CD4-positive, CD25-positive, alpha-beta regulatory T cell (primary cell): ENCODE measurements around the gene HDHD5. TPM values are rescaled to one million over a fixed set of nuclear protein-coding genes. Genes with fewer than 3 reads are reported as not detected.

Experiments
- ATAC-seq, 2 donors: fragments of 150-1000 bp; cut with Tn5 transposase; one replicate each; pipeline ENCODE4 v1.10.0; 2021; ENCODE audit warnings: low read depth in 2 of 2, moderate number of reproducible peaks in 2 of 2, moderate library complexity in 1 of 2
- DNase-seq, 3 donors: peaks; one replicate each; pipeline versions ENCODE4 v3.0.0 to v3.0.0-alpha.2; 2012 to 2022; ENCODE audit warnings: mixed read lengths in 1 of 3
- H3K27ac ChIP-seq: one replicate; pipeline ENCODE4 v1.7.0; 2013; ENCODE audit warnings: mild to moderate bottlenecking, low read length; ENCODE audit not compliant: insufficient read depth, poor library complexity, severe bottlenecking
- H3K27me3 ChIP-seq: one replicate; pipeline ENCODE4 v1.7.0; 2013; ENCODE audit warnings: low read length; ENCODE audit not compliant: control insufficient read depth, insufficient read depth
- H3K36me3 ChIP-seq: one replicate; pipeline ENCODE4 v1.7.0; 2013; ENCODE audit warnings: mild to moderate bottlenecking, low read length, moderate library complexity; ENCODE audit not compliant: control insufficient read depth, insufficient read depth
- H3K4me1 ChIP-seq: 2 replicates; pipeline ENCODE4 v1.7.0; 2013; ENCODE audit warnings: mild to moderate bottlenecking, low read length; ENCODE audit not compliant: insufficient read depth, control insufficient read depth, poor library complexity, severe bottlenecking
- H3K4me3 ChIP-seq: one replicate; pipeline ENCODE4 v1.7.0; 2013; ENCODE audit warnings: low read depth, mild to moderate bottlenecking, low read length, moderate library complexity
- H3K9me3 ChIP-seq, 2 experiments: 1 replicate in 1 of 2; 2 replicates in 1 of 2; pipeline ENCODE4 v1.7.0; 2013; ENCODE audit warnings: low read length in 2 of 2, mild to moderate bottlenecking in 1 of 2, moderate library complexity in 1 of 2; ENCODE audit not compliant: control insufficient read depth in 2 of 2
- H3K27ac Mint-ChIP-seq, 3 donors: one replicate each; pipeline ENCODE4 v1.8.0; 2020 to 2022; ENCODE audit warnings: mild to moderate bottlenecking in 3 of 3, mixed read lengths in 3 of 3, moderate library complexity in 2 of 3
- H3K27me3 Mint-ChIP-seq: one replicate; pipeline ENCODE4 v1.8.0; 2022; ENCODE audit warnings: mild to moderate bottlenecking, mixed read lengths
- H3K36me3 Mint-ChIP-seq: one replicate; pipeline ENCODE4 v1.8.0; 2020; ENCODE audit warnings: mixed read lengths
- H3K4me1 Mint-ChIP-seq, 4 donors: one replicate each; pipeline ENCODE4 v1.8.0; 2020 to 2022; ENCODE audit warnings: mixed read lengths in 4 of 4, mild to moderate bottlenecking in 1 of 4
- H3K4me3 Mint-ChIP-seq, 4 donors: one replicate each; pipeline ENCODE4 v1.8.0; 2020 to 2022; ENCODE audit warnings: mild to moderate bottlenecking in 4 of 4, mixed read lengths in 4 of 4, moderate library complexity in 3 of 4
- H3K9me3 Mint-ChIP-seq, 7 donors: one replicate each; pipeline ENCODE4 v1.8.0; 2020 to 2022; ENCODE audit warnings: mixed read lengths in 7 of 7, mild to moderate bottlenecking in 3 of 7, moderate library complexity in 2 of 7
- polyA plus RNA-seq, 4 donors: library from polyadenylated mRNA; unstranded; fragments of 300-500 nt; fragmentation: Illumina TruSeq; gene quantifications; one replicate each; pipeline ENCODE4 v1.2.3, GENCODE V29; 2021
- total RNA-seq: library from RNA; stranded (reverse); gene quantifications from one replicate; pipeline ENCODE4 v1.2.3, GENCODE V29; 2022

Gene HDHD5
- total and polyA plus RNA-seq, 5 donors from 2014 or later, result 17.7 to 46.8 (median 44.3) TPM

DNA sequence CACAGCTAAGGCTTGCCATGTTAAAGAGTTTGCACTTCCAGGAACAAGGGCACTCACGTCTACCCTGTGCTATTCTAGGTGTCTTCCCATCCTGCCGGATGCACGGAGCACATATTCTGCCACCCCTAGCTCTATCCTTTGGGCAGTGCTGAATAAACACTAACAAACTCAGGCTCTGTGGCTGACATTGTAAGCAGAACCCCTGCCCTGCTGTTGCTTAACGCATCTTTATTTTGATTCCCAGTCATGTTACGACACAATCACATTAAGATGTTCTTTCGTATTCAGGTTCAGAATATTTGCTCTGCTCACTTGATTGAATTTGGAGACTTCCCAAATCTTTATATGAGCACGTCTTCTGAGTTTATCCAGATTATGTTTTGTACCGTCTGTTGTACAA, 3.7 kb upstream of the HDHD5 start:
- H3K27me3 ChIP-seq, result no peaks in the 10 kb centered on the region
- ATAC-seq, result no peak

GRCh38 chr22:17161991-17162390, 2.9 kb upstream of the HDHD5 start:
- Mint-ChIP-seq H3K27me3 (peaks cover 4% of the 10 kb centered on the region), H3K9me3 (no peaks in the 10 kb centered on the region), H3K36me3 (no peaks in the 10 kb centered on the region), H3K4me1 (peaks cover 0 to 21% (median 12%) of the 10 kb centered on the region in 4 donors), H3K4me3 (peak overlapping the region in 1 of 4 donors; percentile 67), H3K27ac (no peak overlapping the region)
- Histone ChIP-seq H3K9me3 (no peaks in the 10 kb centered on the region), H3K36me3 (no peaks in the 10 kb centered on the region), H3K27ac (no peak overlapping the region), H3K27me3 (no peaks in the 10 kb centered on the region), H3K4me3 (no peak overlapping the region), H3K4me1 (peaks cover 25% of the 10 kb centered on the region)
- DNase-seq, result no peak
- ATAC-seq, result no peak

More for the DNA sequence above, 3.7 kb upstream of the HDHD5 start:
- Mint-ChIP-seq H3K27ac (no peak overlapping the region), H3K27me3 (peaks cover 4% of the 10 kb centered on the region), H3K4me3 (peak overlapping the region in 1 of 4 donors; percentile 67), H3K4me1 (peaks cover 0 to 15% (median 10%) of the 10 kb centered on the region in 4 donors), H3K36me3 (no peaks in the 10 kb centered on the region), H3K9me3 (no peaks in the 10 kb centered on the region)
- no peak for DNase-seq
- H3K9me3 ChIP-seq, result no peaks in the 10 kb centered on the region
- no peaks in the 10 kb centered on the region for H3K36me3 ChIP-seq
- H3K4me1 ChIP-seq, result peaks cover 18% of the 10 kb centered on the region
- no peak overlapping the region for H3K27ac ChIP-seq
- no peak overlapping the region for H3K4me3 ChIP-seq

- Histone ChIP-seq H3K4me1 (peaks cover 28% of the 10 kb centered on the region), H3K36me3 (no peaks in the 10 kb centered on the region), H3K4me3 (peak overlapping the region; percentile 70), H3K27ac (peak overlapping the region; percentile 47), H3K9me3 (no peaks in the 10 kb centered on the region), H3K27me3 (no peaks in the 10 kb centered on the region)
- no peaks in the 10 kb centered on the region for H3K9me3 Mint-ChIP-seq
- no peaks in the 10 kb centered on the region for H3K27me3 Mint-ChIP-seq
- H3K4me3 Mint-ChIP-seq, result peak overlapping the region; percentile 81 to 94 (median 90)
- ATAC-seq (peak; percentile 1 to 3), DNase-seq (peak in 2 of 3 donors; percentile 9 to 56)
- no peaks in the 10 kb centered on the region for H3K36me3 Mint-ChIP-seq
- peak overlapping the region; percentile 56 to 89 (median 88) for H3K27ac Mint-ChIP-seq
- H3K4me1 Mint-ChIP-seq, result peaks cover 0 to 43% (median 18%) of the 10 kb centered on the region in 4 donors
These were observed 451 bp upstream of the HDHD5 start for GRCh38 chr22:17159504-17159951.

DNA sequence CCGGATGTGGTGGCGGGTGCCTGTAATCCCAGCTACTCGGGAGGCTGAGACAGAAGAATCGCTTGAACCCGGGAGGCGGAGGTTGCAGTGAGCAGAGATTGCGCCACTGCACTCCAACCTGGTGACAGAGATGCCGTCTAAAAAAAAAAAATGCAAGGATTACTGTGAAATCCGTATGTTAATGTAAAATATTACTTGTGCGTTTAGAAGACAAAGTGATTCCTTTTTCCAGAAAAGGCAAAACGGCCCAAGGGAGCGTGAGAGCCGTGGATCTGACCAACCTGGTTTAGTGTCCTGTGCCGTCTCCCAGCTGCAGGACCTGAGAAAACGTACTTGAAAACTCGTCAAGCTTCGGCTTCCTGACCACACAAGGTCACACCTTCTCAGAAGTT, 905 bp downstream of the HDHD5 start:
- Mint-ChIP-seq H3K27ac (peak overlapping the region in 2 of 3 donors; percentile 65 to 83), H3K27me3 (no peaks in the 10 kb centered on the region), H3K4me3 (peak overlapping the region; percentile 81 to 93 (median 90)), H3K9me3 (no peaks in the 10 kb centered on the region), H3K36me3 (no peaks in the 10 kb centered on the region), H3K4me1 (peaks cover 0 to 47% (median 19%) of the 10 kb centered on the region in 4 donors)
- H3K4me3 ChIP-seq, result peak overlapping the region; percentile 77
- DNase-seq, result no peak
- peak overlapping the region; percentile 73 for H3K27ac ChIP-seq
- ATAC-seq, result no peak
- H3K9me3 ChIP-seq, result no peaks in the 10 kb centered on the region
- no peaks in the 10 kb centered on the region for H3K36me3 ChIP-seq
- H3K4me1 ChIP-seq, result peaks cover 28% of the 10 kb centered on the region
- no peaks in the 10 kb centered on the region for H3K27me3 ChIP-seq

GRCh38 chr22:17157714-17158113, 1.4 kb downstream of the HDHD5 start:
- H3K27ac ChIP-seq, result no peak overlapping the region
- H3K4me1 ChIP-seq, result peaks cover 28% of the 10 kb centered on the region
- no peak overlapping the region for H3K4me3 ChIP-seq
- no peak for ATAC-seq
- no peak for DNase-seq
- H3K9me3 ChIP-seq, result no peaks in the 10 kb centered on the region
- Mint-ChIP-seq H3K4me3 (peak overlapping the region; percentile 81 to 93 (median 90)), H3K9me3 (no peaks in the 10 kb centered on the region), H3K4me1 (peaks cover 0 to 48% (median 21%) of the 10 kb centered on the region in 4 donors), H3K27ac (peak overlapping the region in 2 of 3 donors; percentile 65 to 83), H3K27me3 (no peaks in the 10 kb centered on the region), H3K36me3 (no peaks in the 10 kb centered on the region)
- H3K36me3 ChIP-seq, result no peaks in the 10 kb centered on the region
- no peaks in the 10 kb centered on the region for H3K27me3 ChIP-seq

DNA sequence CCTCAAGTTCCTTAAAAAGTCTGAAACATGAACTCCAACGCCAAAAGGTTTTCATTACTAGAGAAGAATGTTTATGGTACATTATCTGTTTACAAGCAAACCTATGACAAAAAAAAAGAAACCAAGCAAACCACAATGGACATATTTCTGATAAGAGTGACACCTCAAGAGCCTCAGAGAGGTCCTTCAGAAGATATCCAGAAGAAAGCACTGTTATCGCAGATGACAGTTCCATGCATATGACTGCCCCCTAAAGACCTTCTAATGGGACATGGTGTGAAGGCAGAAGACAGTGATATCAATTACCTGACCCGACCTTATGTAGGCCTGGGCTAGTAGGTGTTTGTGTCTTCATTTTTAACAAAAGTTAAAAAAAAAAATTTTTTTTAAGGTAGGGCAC, 3.1 kb downstream of the HDHD5 start:
- Mint-ChIP-seq H3K9me3 (no peaks in the 10 kb centered on the region), H3K27me3 (no peaks in the 10 kb centered on the region), H3K4me3 (peak overlapping the region; percentile 9 to 80 (median 48)), H3K36me3 (peaks cover 3% of the 10 kb centered on the region), H3K4me1 (peaks cover 0 to 56% (median 27%) of the 10 kb centered on the region in 4 donors), H3K27ac (peak overlapping the region in 1 of 3 donors; percentile 55)
- Histone ChIP-seq H3K4me3 (peak overlapping the region; percentile 26), H3K36me3 (no peaks in the 10 kb centered on the region), H3K27ac (no peak overlapping the region), H3K9me3 (no peaks in the 10 kb centered on the region), H3K4me1 (peaks cover 28% of the 10 kb centered on the region), H3K27me3 (no peaks in the 10 kb centered on the region)
- DNase-seq, result no peak
- no peak for ATAC-seq

DNA sequence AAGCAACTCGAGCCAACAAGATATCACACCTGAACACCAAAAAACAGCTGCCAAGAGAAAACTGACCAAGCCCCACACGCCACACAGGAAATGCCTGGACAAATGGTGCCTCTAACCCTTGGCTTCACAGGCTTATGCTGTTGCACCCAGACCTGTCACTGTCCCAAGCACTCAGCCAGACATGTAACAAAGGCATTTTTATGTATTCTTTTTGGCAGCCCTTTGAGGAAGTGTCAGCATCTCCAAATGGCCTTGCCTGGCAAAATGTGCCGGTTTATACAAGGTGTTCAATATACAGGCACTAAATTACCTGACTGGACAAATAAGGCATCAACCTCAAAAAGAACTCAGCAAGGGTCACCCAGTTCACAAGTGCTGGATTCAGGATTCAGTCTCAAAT, 6.1 kb downstream of the HDHD5 start:
- Mint-ChIP-seq H3K4me1 (peaks cover 0 to 49% (median 20%) of the 10 kb centered on the region in 4 donors), H3K9me3 (no peaks in the 10 kb centered on the region), H3K27ac (peak overlapping the region in 1 of 3 donors; percentile 85), H3K36me3 (peaks cover 3% of the 10 kb centered on the region), H3K4me3 (no peak overlapping the region), H3K27me3 (no peaks in the 10 kb centered on the region)
- no peaks in the 10 kb centered on the region for H3K9me3 ChIP-seq
- peaks cover 12% of the 10 kb centered on the region for H3K4me1 ChIP-seq
- H3K4me3 ChIP-seq, result no peak overlapping the region
- no peak for ATAC-seq
- no peaks in the 10 kb centered on the region for H3K27me3 ChIP-seq
- no peak overlapping the region for H3K27ac ChIP-seq
- DNase-seq, result no peak
- peaks cover 9% of the 10 kb centered on the region for H3K36me3 ChIP-seq

DNA sequence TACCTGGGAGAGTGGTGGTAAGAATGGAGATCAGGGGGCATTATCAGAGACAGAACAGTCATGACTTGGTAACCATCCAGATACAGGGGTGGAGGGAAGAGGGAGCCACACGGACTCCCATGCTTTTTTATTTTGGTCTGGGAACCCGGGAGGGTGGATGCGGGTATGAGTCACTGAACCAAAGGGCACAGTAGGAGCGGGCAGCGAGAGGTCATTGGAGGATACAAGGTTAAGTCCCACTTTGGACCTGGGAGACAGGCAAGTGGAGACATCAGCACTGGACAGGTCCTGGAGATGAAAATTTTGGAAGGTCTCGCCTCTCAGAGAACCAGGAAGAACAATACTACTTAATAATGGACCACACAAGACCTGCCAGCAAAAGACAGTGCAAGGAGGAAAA, 6.7 kb downstream of the HDHD5 start:
- ATAC-seq, result no peak
- Mint-ChIP-seq H3K36me3 (peaks cover 3% of the 10 kb centered on the region), H3K27ac (peak overlapping the region in 1 of 3 donors; percentile 9), H3K27me3 (no peaks in the 10 kb centered on the region), H3K4me1 (peaks cover 0 to 43% (median 16%) of the 10 kb centered on the region in 4 donors), H3K9me3 (no peaks in the 10 kb centered on the region), H3K4me3 (peak overlapping the region in 1 of 4 donors; percentile 43)
- Histone ChIP-seq H3K27me3 (no peaks in the 10 kb centered on the region), H3K36me3 (peaks cover 9% of the 10 kb centered on the region), H3K27ac (no peak overlapping the region), H3K4me1 (peaks cover 6% of the 10 kb centered on the region), H3K4me3 (no peak overlapping the region), H3K9me3 (no peaks in the 10 kb centered on the region)
- no peak for DNase-seq
